Stimulated activated CD4-positive, alpha-beta T cell treated with anti-CD3 and anti-CD28 coated beads, Interleukin-4, amount 100 ng/mL, for 48 hours (primary cell): ENCODE results near the gene TCF12.

ENCODE experiments used
- DNase-seq, 2 donors: peaks; one replicate each; pipeline ENCODE4 v3.0.0-alpha.2; 2020; ENCODE audit warnings: low read depth in 2 of 2

The TCF12 gene

DNA sequence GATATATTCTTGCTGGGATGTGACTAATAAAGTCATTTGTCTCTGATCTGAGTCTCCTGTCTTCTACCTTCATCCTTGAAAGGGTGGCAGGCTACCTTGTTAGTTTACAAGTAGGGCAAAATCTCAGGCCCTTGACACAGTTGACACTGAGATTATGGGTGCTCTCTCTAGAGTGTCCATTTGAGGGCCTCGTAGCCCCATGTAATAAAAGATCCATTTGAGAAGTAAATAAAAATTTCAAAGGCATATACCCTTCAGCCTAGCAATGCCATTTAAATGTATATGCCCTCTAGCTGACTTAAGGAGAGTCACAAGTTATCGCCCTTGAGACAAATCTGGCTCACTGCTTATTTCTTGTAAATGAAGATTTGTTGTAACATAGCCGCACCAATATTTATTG lies 98.6 kb downstream of the TCF12 start:
- DNase-seq, result no peak

DNA sequence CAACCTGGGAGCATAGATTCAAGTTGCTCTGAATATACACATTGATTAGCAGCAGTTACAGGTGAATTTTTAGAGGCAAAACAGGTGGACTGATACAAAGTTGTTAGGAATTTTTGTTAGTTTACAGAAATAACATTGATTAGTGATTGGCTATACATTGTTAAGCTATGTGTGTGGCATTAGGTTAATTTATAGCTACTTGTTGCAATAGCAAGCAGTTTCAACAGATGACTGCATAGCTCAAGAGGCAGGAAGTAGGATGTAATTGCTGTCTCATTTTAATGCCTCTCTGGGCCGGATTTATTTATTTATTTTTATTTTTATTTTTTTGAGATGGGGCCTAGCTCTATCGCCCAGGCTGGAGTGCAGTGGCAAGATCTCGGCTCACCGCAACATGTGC lies 99.7 kb downstream of the TCF12 start:
- DNase-seq, result no peak

DNA sequence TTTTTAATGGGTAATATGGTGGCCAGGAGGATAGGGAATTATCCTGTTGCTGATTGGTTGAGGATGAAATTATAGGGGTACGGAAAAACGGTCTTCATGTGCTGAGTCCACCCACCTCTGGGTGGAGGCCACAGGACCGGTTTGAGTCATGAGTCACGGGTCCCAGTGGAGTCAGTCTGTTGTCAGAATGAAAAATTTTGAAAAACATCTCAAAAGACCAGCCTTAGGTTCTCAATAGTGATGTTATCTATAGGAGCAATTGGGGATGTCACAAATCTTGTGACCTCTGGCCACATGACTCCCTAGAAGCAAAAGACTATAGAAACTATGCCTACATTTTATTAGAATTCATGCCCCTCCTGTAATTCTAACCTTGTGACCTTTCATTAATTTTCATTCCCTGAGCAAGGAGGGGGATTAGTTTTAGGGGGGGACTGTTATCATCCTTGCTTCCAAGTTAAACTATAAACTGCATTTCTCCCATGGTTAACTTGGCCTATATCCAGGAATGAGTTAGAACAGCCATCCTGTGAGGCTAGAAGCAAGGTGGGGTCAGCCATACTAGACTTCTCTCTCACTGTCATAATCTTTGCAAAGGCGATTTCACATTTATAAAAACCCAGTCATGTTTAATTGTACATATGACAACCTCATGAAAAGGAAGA lies 101.2 kb downstream of the TCF12 start:
- DNase-seq, result no peak

GRCh38 chr15:57025264-57025926 lies 107.0 kb downstream of the TCF12 start:
- no peak for DNase-seq

GRCh38 chr15:57026016-57026592 lies 107.7 kb downstream of the TCF12 start:
- DNase-seq, result no peak

DNA sequence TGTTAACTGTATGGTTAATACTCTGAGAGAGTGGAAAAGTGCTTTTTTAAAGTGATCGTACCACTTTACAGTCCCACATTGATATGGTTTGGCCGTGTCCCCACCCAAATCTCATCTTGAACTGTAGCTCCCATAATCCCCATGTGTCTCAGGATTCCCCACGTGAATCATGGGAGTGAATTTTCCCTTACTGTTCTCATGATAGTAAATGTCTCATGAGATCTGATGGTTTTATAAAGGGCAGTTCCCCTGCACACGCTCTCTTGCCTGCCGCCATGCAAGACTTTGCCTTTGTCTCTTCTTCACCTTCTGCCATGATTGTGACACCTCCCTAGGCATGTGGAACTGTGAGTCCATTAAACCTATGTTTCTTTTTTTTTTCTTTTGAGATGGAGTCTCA lies 109.2 kb downstream of the TCF12 start:
- DNase-seq, result no peak

DNA sequence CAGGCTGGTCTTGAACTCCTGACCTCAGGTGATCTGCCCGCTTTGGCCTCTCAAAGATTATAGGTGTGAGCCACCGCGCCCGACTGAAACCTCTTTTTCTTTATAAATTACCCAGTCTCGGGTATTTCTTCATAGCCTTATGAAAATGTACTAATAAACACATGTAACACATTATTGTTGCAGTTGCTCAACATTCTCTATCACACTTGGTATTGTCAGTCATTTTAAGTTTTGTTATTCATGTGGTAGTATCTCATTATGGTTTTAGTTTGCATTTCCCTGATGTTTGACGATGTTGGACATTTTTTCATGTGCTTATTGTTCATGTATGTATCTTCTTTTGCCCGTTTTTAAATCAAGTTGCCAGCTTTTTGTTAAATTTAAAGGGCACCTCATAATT lies 109.7 kb downstream of the TCF12 start:
- DNase-seq, result no peak

DNA sequence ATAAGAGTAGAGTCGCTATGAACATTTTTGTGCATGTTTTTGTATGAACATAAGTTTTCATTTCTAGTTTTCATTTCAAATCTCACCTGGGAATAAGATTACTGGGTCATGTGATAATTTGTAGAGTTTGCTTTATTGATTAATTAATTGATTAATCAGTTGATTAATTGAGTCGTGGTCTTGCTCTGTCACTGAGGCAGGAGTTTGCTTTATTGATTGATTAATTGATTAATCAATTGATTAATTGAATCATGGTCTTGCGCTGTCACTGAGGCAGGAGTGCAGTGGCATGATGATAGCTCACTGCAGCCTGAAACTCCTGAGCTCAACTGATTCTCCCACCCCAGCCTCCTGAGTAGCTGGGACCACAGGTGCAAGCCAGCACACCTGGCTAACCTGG lies 111.6 kb downstream of the TCF12 start:
- DNase-seq, result no peak

GRCh38 chr15:57031082-57031481 lies 112.6 kb downstream of the TCF12 start:
- no peak for DNase-seq

DNA sequence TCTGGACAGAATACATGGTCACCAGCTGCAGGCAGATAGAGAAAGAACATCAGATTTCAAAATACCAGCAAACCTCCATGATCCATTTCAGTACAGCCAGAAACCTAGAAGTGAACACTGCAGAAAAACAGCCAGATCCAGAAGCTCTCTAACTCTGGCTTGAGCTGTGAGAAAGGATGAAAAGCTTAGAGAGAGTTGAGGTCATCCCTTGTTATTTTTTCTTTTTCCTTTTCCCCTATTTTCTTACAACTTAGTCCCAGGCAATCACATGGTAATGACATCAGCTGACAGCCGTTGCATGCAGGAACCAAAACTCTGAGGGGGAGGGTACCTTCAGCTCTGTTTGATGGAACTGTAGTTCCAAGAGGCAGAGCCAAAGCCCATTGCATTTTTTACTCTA lies 113.2 kb downstream of the TCF12 start:
- no peak for DNase-seq

GRCh38 chr15:57032338-57032737 lies 113.9 kb downstream of the TCF12 start:
- DNase-seq, result no peak

DNA sequence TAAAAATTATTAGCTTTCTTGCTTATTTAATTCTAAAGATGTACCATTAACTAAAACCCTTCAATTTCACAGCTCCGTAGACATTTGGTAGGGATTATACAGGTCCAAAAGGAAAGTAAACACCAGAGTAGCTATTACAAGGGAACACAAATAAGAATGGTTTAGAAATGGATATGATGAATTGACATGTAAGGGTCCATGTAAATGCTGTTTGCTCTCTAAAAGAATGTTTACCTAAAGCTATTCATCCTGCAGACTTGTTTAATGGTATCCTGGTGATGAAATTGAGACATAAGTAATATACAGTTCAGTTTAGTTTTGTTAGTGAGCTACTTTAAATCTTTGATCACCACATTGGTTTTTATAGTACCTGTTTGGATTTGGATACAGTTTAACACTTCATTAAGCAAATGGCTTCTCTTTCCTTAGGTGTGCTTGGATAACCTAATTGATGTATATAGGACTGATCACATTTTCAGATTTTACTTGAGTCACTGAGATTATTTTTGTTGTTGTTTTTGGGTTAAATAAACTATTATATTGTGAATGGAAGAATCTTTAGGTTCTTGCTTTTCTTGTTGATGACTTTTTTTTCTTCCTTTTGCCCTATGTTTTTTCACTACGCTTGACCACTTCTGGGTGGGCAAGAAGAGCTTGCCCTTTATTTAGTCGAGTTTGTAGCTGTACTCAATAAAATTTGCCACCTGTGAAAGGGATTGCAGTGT lies 115.4 kb downstream of the TCF12 start:
- DNase-seq, result no peak

DNA sequence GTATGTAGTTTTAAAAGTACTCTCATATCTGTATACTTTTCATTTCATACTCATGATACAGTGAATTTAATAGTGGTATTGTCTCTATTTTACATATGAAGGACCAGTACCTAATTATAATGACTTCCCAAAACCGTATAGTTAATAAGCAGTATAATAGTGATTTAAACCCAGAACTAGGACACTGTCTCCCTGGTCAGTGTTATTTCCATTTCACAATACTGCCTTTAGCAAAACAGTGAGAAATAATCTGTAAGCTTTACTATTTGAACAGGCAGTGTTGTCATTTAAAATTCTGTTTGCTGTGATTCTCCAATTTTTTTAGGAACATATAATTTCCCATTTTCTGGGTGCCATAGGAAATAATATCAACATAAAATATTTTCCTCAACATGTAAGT lies 116.2 kb downstream of the TCF12 start:
- DNase-seq, result no peak

GRCh38 chr15:57035664-57036063 lies 117.2 kb downstream of the TCF12 start:
- no peak for DNase-seq

- DNase-seq, result no peak
Observed at GRCh38 chr15:57036352-57036751, 117.9 kb downstream of the TCF12 start.

DNA sequence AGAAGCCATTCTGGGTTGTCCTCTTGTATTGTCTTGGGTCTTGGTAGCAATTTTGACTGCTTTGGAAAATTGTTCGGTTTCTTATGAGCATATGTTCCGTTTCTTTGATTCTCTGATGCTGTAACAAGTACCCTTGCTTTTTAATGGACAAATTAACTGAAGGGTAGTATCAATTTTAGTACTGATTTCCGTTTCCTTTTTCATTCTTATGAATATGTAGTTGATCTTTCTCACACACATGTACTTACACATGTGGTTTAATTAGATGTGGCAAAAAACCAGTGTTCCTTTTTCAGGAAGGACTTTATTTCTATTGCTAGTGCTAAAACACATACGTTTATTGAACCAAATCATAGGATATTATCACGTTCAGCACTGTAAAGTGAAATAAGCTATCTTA lies 119.1 kb downstream of the TCF12 start:
- no peak for DNase-seq

GRCh38 chr15:57038040-57038439 lies 119.6 kb downstream of the TCF12 start:
- DNase-seq, result no peak

GRCh38 chr15:57038496-57038895 lies 120.1 kb downstream of the TCF12 start:
- DNase-seq, result no peak

DNA sequence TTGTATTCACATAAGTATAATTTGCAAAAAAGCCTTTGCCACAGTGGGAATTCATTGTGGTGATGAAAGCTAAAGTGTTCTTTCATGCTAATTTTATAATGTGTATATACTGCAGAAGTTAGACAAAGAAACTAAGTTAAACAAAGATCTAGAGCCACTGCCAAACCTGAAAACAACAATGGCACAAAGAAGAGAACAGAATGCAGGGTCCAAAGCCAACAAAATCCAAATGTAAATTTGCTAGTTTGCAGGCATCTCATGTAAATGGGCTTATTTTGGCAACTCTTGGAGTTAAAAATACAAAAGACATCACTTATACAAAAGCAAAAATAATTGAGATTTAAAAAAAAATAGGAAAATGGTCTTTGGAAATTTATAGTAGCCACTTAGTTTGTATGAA lies 123.0 kb downstream of the TCF12 start:
- no peak for DNase-seq

DNA sequence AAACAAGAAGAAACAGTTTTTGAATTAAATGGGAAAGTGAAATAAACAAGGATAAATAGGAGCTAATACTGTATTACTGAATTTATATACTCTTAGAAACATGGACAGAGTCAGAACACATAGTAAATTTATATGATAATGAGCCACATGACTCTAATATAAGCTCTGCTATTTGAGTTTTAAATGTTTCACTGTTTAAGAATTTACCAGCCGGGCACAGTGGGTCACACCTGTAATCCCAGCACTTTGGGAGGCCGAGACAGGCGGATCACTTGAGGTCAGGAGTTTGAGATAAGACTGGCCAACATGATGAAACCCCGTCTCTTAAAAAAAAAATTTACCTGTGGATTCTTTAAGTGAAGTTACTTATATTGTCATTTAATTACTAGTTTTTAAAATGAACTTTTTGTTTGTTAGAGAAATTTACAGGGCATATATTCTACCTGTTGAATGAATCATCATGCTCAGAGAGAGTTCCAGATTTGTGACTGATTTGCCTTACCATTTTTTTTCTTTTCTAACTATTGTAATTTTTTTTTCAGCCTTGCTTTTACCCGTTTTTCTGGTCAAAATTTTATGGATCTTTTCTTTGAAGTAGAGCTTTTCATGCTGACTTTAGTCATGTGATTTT lies 125.7 kb downstream of the TCF12 start:
- no peak for DNase-seq

GRCh38 chr15:57044970-57045369 lies 126.5 kb downstream of the TCF12 start:
- no peak for DNase-seq

GRCh38 chr15:57045741-57046382 lies 127.4 kb downstream of the TCF12 start:
- no peak for DNase-seq
